GM19240 (cell line): ENCODE measurements around the gene LRRC4C.
"Not testable (repeated sequence)": the region's sequence is repeated elsewhere in the genome, so short reads cannot be mapped to it uniquely, and the experiment has no call there.

Source experiments
- DNase-seq: peaks from one replicate; pipeline ENCODE4 v3.0.0; 2011; ENCODE audit warnings: low spot score; ENCODE audit not compliant: insufficient read length

LRRC4C gene

DNA sequence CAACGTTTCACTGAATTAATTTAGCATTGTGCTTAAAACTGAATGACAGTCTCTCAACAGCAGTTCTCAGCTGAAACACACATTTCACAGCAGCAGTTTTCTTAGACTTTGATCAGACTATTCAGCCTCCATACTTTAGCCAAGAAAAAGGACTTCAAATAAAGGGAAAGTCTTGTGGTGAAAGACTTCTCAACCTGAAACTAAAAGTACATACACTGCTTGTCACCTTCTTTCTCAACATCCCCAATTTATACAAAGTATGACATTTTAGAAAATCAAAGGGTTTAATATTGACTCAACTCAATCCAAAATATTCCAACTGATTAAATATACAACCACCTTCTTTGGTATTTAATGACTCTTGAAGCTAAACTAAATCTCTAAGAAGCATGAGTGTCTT is 419.0 kb downstream of the LRRC4C start:
- DNase-seq, result no peak

DNA sequence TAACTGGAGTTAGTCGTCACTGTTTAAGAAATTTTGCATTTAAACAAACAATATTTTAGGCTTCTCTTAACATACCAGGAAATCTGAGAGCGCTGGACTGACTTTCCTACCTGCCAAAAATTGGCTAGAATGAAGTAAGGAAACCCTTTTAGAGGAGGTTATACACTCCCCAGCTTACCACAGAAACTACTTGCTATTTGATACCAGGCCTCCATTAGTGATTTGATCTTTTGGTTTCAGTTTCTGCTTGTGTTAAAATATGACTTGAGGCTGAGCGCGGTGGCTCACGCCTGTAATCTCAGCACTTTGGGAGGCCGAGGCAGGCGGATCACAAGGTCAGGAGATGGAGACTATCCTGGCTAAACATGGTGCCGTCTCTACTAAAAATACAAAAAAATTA is 419.9 kb downstream of the LRRC4C start:
- DNase-seq, result no peak

DNA sequence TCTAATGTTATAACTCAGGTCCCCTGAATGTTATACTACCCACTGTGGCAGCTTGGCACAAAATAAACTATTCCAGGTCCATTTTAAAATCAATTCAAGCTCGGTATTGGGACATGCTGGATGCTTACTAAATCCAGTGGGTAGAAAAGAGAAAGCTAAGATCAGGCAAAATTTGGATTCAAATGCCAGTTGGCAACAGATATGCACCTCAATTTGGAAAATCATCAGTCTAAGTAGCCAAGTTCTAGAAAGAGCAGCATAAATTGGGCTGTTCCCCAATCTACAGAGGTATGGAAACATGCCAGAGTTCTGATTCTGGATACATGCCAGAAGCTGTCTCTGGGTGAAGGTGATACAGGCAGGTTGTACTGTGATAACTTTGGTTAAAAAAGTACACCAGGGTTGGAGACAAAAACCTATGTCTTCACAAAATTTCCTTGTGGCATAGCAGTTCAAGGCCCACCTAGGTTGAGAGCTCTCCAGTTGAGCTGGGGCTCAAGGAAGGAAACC is 427.8 kb downstream of the LRRC4C start:
- DNase-seq, result no peak

DNA sequence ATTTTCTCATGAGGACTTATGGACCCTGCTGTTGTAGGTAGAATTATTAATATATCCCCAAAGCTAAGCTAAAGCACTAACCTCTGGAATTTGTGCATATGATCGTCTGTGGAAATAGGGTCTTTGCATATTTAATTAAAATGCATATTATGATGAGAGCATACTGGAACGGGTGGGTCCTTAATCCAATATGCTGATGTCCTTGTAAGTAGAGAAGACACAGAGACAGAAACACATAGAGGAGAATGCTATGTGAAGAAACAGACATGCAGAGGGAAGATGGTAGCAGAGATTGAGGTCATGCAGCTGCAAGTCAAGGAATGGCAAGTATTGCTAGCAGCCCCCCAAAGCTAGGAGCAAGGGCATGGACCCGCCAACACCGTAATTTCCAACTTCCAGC is 439.2 kb downstream of the LRRC4C start:
- no peak for DNase-seq

DNA sequence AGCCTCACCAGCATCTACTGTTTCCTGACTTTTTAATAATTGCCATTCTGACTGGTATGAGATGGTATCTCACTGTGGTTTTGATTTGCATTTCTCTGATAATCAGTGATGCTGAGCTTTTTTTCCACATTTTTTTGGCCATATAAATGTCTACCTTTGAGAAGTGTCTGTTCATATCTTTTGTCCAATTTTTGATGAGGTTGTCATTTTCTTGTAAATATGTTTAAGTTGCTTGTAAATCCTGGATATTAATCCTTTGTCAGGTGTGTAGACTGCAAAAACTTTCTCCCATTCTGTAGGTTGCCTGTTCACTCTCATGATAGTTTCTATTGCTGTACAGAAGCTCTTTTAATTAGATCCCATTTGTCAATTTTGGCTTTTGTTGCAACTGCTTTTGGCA is 439.8 kb downstream of the LRRC4C start:
- not testable (repeated sequence) for DNase-seq

DNA sequence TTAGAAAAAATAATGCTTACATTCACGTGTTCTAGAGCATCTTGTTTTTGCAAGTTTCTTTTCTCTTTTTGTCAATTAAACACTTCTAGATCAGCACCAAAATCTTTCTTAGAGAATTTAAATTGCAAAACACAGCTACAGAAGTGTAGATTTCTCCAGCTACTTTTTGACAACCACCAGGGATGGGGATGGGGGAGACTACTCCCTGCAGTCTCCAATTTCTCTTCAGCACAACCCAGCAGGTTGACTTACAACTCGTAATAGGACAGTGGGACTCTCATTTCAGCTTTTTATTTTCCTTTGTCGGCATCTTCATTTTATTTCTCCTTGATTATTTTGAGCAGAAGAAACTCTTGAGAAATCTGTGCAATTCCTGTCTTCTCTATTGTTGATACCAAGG is 441.2 kb downstream of the LRRC4C start:
- no peak for DNase-seq

DNA sequence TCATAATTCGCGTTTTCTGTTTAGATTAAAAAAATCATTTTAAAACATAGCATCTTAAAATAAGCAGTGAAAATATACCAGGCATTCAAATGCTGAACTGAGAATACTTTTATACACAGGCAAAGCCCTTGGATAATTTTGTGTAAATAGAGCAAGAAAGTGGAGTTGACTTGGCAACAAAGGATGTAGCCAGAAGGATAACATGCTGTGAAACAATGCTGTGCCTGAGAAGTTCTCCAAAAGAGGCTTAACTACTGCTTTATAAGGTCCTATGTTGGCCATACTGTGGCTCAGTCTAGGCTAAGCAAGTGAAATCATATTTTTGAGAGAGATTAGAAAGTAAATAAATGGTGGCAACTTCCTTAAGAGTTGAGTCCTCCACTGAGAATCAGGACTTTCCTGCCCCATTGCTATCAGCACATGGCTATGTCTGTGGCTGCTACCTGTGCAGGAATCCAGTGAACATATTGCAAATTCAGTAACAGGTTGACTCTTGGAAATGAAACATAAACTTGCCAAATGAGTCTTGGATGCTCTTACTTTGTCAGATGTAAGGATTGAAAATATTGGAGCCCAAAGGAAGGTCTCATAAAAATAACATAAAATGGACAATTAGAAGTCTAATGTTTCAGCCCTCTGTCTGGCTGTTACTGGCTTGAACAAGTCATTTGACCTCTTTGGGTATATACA is 448.9 kb downstream of the LRRC4C start:
- no peak for DNase-seq

DNA sequence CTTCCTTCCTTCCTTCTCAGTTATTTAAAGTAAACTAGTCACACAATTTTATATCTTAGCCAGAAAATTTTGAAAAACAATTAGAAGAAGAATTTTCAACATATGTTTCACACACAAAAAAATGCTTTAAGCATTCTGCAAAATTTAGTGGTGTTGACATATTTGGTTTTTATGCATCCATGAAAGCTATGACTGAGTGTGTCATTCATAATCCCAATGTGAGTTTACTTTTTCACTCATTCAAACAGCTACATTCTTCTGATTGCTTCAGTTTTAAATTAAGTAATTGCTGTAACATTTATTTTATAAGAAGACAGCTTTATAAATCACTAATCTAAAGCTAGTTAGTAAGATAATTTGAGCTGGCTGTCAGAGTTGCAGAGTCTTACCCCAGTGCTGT is 453.5 kb downstream of the LRRC4C start:
- no peak for DNase-seq

DNA sequence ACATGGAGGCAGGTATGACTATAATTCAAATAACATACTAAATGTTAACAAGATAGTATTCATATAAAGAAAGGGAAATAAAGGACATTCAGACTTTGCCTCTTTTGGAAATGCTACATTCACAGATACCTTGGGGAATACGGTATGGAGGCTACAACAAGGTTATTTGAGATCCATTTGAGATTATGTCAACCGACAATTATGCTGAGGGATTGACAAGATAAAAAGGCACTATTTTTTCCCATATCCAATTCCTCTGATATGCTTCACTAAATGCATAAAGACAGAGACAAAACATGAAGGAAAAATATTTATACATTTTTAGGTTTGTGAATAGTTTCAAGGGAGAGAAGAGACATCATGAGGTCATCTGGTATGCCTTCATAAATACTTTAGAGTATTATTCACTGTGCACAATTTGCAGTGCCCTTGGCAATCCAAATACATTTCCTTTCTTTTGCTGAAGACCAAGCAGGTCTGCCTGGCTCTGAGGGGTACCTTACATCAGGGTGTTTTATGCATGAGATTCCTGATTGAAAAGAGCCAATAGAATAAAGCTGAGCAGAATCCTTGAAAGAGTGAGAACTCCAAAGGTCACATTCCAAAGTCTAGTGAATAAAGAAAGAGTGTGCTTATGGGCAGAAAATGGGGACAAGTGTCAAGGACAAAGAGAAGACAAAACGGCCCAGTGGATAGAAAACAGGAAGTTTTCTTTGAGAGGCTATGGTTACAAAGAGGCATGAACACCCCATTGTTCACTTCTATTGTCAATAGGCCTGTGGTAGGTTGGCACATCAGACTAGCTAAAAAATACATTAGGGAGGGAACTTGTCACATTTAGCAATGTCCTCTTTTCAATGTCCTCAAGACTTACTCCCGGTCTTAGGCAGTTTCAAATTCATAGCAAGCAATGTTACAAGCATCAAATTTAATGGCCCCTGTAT is 455.8 kb downstream of the LRRC4C start:
- no peak for DNase-seq

GRCh38 chr11:40998920-40999319 is 460.5 kb downstream of the LRRC4C start:
- no peak for DNase-seq

DNA sequence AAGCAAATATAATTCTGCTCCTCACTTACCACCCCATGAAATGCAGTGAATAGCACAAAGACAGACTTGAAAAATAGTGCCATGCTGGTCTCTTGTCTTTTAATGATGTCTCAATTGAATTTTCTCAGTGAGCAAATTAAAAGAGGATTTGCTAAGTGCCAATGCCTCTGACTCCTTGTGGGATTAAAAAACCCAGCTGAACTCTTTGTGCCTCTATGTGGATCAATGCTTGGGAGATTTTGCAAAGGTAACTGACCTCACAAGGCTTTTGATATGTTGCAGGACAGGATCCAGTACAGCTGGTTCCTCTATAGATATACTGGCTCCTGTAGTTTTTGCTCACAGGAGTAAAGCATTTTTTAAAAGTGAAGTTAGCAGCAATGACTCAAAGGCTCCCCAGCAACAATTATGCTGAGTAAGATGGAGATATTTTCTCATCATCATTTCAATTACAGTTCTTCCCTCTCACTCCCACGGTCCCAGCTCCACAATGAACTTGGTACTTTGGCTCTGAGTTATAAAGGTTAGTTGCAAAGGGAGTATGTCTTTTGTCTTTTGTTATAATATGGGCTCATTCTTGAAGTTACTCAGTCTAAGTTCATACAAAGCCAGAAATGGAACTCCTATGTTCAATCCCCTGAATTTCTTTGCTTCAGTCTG is 471.5 kb downstream of the LRRC4C start:
- DNase-seq, result no peak

GRCh38 chr11:40986320-40986719 is 473.1 kb downstream of the LRRC4C start:
- DNase-seq, result no peak

DNA sequence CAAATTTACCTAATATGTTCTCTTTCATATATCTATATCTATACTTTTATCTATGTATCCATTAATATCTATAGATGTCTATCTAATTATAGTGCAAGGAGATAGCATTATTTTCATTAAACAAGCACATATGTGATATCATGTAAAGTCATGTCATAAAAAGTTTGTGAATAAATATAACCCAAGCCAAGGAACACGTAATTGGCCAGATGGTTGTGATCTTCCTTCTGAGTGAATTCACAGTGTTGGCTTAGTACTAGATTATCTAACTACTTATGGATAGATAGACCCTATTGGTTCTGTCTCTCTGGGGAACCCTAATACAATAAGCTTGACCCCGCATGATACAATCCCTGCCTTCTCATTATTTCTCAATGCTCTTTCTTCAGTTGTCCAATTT is 484.4 kb downstream of the LRRC4C start:
- no peak for DNase-seq

- DNase-seq, result no peak
Observed at GRCh38 chr11:40974186-40974795, 485.2 kb downstream of the LRRC4C start.

DNA sequence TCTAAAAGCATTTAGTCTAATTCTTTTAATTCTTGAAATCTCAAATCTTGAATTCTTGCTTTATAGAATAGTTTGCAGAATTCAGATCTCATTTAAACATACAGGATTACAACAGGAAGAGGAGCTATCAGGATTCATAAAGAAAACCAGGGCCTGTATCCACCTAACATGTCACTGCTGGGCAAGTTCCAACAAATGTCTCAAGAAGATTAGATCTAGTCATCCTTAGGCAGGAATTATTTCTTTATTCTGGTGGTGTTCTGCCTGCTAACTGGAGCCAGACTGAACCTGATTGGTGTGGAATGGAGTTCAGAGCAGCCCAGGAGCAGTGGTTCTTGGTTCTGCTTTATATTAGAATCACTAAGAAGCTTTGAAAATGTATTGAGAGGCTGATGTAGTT is 500.7 kb downstream of the LRRC4C start:
- DNase-seq, result no peak

- DNase-seq, result no peak
Observed at GRCh38 chr11:40952479-40952878, 507.0 kb downstream of the LRRC4C start.

DNA sequence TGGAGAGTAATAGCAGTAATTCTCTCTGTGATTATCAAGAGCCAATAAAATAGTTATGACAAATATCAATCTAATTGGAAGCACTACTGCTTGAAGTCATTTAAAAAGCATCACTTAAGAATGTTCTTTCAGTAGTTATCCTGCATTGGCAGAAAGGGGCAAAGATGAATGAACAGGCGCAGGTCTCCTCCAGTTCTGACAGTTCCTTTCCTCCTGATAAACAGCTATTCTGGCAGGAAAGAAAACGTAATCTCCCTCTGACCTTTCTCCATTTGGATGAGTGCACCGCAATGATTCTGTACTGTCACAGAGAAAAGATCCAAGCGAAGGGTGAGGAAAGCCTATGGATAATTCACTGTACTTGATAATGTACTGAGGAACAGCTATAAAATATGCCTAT is 521.5 kb downstream of the LRRC4C start:
- DNase-seq, result no peak

GRCh38 chr11:40924915-40925314 is 534.5 kb downstream of the LRRC4C start:
- DNase-seq, result no peak

DNA sequence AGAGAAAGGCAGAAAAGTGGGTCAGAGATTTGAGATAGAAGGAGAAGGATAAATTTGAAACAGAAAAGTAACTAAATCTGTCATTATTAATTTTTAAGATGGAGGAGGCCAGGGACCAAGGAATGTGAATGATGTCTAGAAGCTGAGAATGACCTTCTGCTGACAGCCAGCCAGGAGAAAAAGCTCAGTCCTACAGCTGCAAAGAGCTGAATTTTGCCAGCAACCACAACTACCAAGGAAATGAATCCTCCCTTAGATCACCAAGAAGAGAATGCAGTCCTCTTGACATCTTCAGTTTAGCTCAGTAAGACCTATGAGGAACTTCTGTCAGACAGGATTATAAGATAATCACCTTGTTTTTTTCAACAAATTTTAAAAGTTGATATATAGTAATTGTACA is 538.2 kb downstream of the LRRC4C start:
- DNase-seq, result no peak

DNA sequence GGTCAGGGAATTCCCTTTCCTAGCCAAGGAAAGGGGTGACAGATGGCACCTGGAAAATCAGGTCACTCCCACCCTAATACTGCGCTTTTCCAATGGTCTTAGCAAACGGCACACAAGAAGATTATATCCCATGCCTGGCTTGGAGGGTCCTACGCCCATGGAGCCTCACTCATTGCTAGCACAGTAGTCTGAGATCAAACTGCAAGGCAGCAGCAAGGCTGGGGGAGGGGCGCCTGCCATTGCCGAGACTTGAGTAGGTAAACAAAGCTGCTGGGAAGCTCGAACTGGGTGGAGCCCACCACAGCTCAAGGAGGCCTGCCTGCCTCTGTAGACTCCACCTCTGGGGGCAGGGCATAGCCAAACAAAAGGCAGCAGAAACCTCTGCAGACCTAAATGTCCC is 548.7 kb downstream of the LRRC4C start:
- DNase-seq, result not testable (repeated sequence)

DNA sequence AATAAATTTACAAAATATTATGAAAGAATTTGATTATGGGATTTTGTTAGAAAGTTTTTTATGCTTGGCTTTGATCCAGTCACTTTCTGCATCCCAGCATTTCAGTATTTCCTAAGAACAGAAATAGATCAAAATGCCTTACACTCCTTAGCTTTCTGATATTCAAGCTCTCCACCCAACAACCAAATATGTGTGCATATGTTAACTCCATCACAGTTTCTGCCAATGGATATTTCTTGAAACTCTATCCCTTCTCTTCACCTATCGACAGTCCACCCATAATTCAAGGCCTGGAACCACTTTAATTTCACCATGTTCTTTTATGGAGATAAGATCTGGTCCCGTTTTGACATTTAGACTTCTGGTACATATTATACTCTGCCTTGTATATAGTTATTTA is 565.0 kb downstream of the LRRC4C start:
- DNase-seq, result no peak
